PC-3 (cell line): ENCODE measurements around the gene NEBL. TPM values are rescaled to one million over a fixed set of nuclear protein-coding genes. Genes with fewer than 3 reads are reported as not detected.

Experiments
- ATAC-seq: fragments of 200-7000 bp; cut with Tn5 transposase; 2 replicates; pipeline ENCODE4 v1.9.1; 2020; ENCODE audit warnings: mild to moderate bottlenecking, moderate library complexity
- BruUV-seq: library from RNA; stranded (reverse); fragments of 400-500 nt; replicated peaks from 2 replicates; lab custom pipeline; 2021; lab: Mats Ljungman, UMichigan
- CTCF ChIA-PET: fragments of 300-600 bp; sonication (Branson Sonifier 250); formaldehyde crosslinking; loops from one replicate; lab custom pipeline; 2022; ENCODE audit warnings: antibody characterized with exemption; lab: Charles Lee
- POLR2A ChIA-PET: fragments of 300-600 bp; sonication (Branson Sonifier 250); formaldehyde crosslinking; loops from one replicate; lab custom pipeline; 2022; ENCODE audit warnings: antibody characterized with exemption; ENCODE audit not compliant: unreplicated experiment; lab: Charles Lee
- DNase-seq: peaks from one replicate; pipeline ENCODE4 v3.0.0-alpha.2; 2015
- H2AFZ ChIP-seq: fragments of 300-600 bp; sonication (generic); 2 replicates; pipeline ENCODE4 v1.6.0; 2016; ENCODE audit warnings: antibody characterized with exemption, low read length
- H3F3A ChIP-seq: fragments of 300-600 bp; sonication (generic); one replicate; pipeline ENCODE4 v1.6.0; 2017; ENCODE audit warnings: antibody characterized with exemption, low read length, control low read depth, mild to moderate bottlenecking; ENCODE audit not compliant: unreplicated experiment
- H3K27ac ChIP-seq: fragments of 300-600 bp; sonication (generic); 2 replicates; pipeline ENCODE4 v1.5.1; 2016; ENCODE audit warnings: mild to moderate bottlenecking, low read length
- H3K27me3 ChIP-seq: fragments of 300-600 bp; sonication (generic); 2 replicates; pipeline ENCODE4 v1.6.1; 2016; ENCODE audit warnings: low read length, mixed read lengths
- H3K36me3 ChIP-seq: fragments of 300-600 bp; sonication (generic); 2 replicates; pipeline ENCODE4 v1.6.1; 2016; ENCODE audit warnings: low read depth, mixed run types, low read length, mixed read lengths
- H3K4me1 ChIP-seq: fragments of 300-600 bp; sonication (generic); 2 replicates; pipeline ENCODE4 v1.5.1; 2016; ENCODE audit warnings: low read length; ENCODE audit not compliant: insufficient read depth
- H3K4me2 ChIP-seq: fragments of 300-600 bp; sonication (generic); 2 replicates; pipeline ENCODE4 v1.6.0; 2016; ENCODE audit warnings: low read length
- H3K4me3 ChIP-seq: fragments of 300-600 bp; sonication (generic); 2 replicates; pipeline ENCODE4 v1.5.1; 2016; ENCODE audit warnings: mild to moderate bottlenecking, low read length, mixed read lengths
- H3K79me2 ChIP-seq: fragments of 300-600 bp; sonication (generic); 2 replicates; pipeline ENCODE4 v1.6.1; 2017; ENCODE audit warnings: low read length, mixed read lengths
- H3K9ac ChIP-seq: fragments of 300-600 bp; sonication (generic); 2 replicates; pipeline ENCODE4 v1.6.0; 2016; ENCODE audit warnings: mild to moderate bottlenecking, low read length
- H3K9me2 ChIP-seq: fragments of 300-600 bp; sonication (generic); replicated peaks from 2 replicates; pipeline ENCODE4 v1.6.1; 2016; ENCODE audit warnings: mixed run types, low read length, mixed read lengths
- H3K9me3 ChIP-seq: fragments of 300-600 bp; sonication (generic); 2 replicates; pipeline ENCODE4 v1.6.1; 2016; ENCODE audit warnings: low read length, mixed read lengths
- H4K20me1 ChIP-seq: fragments of 300-600 bp; sonication (generic); 2 replicates; pipeline ENCODE4 v1.6.1; 2016; ENCODE audit warnings: low read length, mixed read lengths
- CTCF ChIP-seq: fragments of 300-600 bp; sonication (generic); conservative IDR thresholded peaks from 2 replicates; pipeline ENCODE4 v1.5.1; 2017; ENCODE audit warnings: antibody characterized with exemption, low read depth, mild to moderate bottlenecking, low read length
- EZH2 ChIP-seq: fragments of 300-600 bp; sonication (generic); IDR thresholded peaks from one replicate; pipeline ENCODE4 v1.6.1; 2017; ENCODE audit warnings: antibody characterized with exemption, mild to moderate bottlenecking, low read length; ENCODE audit not compliant: unreplicated experiment
- EZH2phosphoT487 ChIP-seq: fragments of 300-600 bp; sonication (generic); IDR thresholded peaks from 2 replicates; pipeline ENCODE4 v1.6.1; 2018; ENCODE audit warnings: mild to moderate bottlenecking, antibody characterized with exemption, low read length, borderline replicate concordance
- intact Hi-C: fragments of 100-400 bp; cut with micrococcal nuclease; formaldehyde crosslinking; loops from 2 replicates; pipeline ENCODE4 v1.9.0; 2023
- total RNA-seq: library from RNA; depleted of rRNA; stranded (reverse); fragments of >200 nt; gene quantifications from 2 replicates; pipeline ENCODE4 v1.2.3, GENCODE V29; 2014

The NEBL gene
- total RNA-seq, 1 experiment from 2014 or later: 14.7 TPM

- 0 out of 2 replicates have a peak, but pooled peaks cover 8% of the 10 kb centered on the region for H3K36me3 ChIP-seq
- H3K4me2 ChIP-seq: no peak overlapping the region
- no peaks in the 10 kb centered on the region for H3K4me1 ChIP-seq
- no peak overlapping the region for H3K9ac ChIP-seq
- H3F3A ChIP-seq: no peaks in the 10 kb centered on the region
- no peak for DNase-seq
- no peak overlapping the region for H3K27ac ChIP-seq
- no peak for ATAC-seq
- H3K4me3 ChIP-seq: no peak overlapping the region
- H3K79me2 ChIP-seq: no peaks in the 10 kb centered on the region
- H3K27me3 ChIP-seq: no peaks in the 10 kb centered on the region
- TF ChIP-seq CTCF: no peak
- no peak for TF ChIP-seq EZH2
- TF ChIP-seq EZH2phosphoT487: no peak
- no peaks in the 10 kb centered on the region for H4K20me1 ChIP-seq
- no peaks in the 10 kb centered on the region for H3K9me2 ChIP-seq
- H3K9me3 ChIP-seq: no peaks in the 10 kb centered on the region
- CTCF ChIA-PET: no interaction called here
- H2AFZ ChIP-seq: no peak overlapping the region
- no TSS peak for BruUV-seq
- POLR2A ChIA-PET: no interaction called here
- intact Hi-C loops: no loop called here
These were observed 44.8 kb downstream of the NEBL start for GRCh38 chr10:20852303-20852702.

GRCh38 chr10:20847512-20847911 lies 49.6 kb downstream of the NEBL start:
- H3K4me3 ChIP-seq: no peak overlapping the region
- no peaks in the 10 kb centered on the region for H3K4me1 ChIP-seq
- H3F3A ChIP-seq: no peaks in the 10 kb centered on the region
- H3K4me2 ChIP-seq: no peak overlapping the region
- no peaks in the 10 kb centered on the region for H3K9me2 ChIP-seq
- H3K27me3 ChIP-seq: no peaks in the 10 kb centered on the region
- no peak overlapping the region for H2AFZ ChIP-seq
- no peaks in the 10 kb centered on the region for H4K20me1 ChIP-seq
- ATAC-seq (no peak), DNase-seq (no peak)
- H3K27ac ChIP-seq: no peak overlapping the region
- ChIA-PET POLR2A (no interaction called here), CTCF (no interaction called here)
- H3K36me3 ChIP-seq: 0 out of 2 replicates have a peak, but pooled peaks cover 8% of the 10 kb centered on the region
- intact Hi-C loops: no loop called here
- no peak overlapping the region for H3K9ac ChIP-seq
- no peaks in the 10 kb centered on the region for H3K79me2 ChIP-seq
- H3K9me3 ChIP-seq: no peaks in the 10 kb centered on the region
- no TSS peak for BruUV-seq
- TF ChIP-seq EZH2 (no peak), CTCF (no peak), EZH2phosphoT487 (no peak)

GRCh38 chr10:20846263-20846662 lies 50.8 kb downstream of the NEBL start:
- intact Hi-C loops: no loop called here
- DNase-seq: no peak
- no peaks in the 10 kb centered on the region for H4K20me1 ChIP-seq
- no peak overlapping the region for H3K4me3 ChIP-seq
- no TSS peak for BruUV-seq
- H3K9me2 ChIP-seq: no peaks in the 10 kb centered on the region
- H3K9me3 ChIP-seq: no peaks in the 10 kb centered on the region
- no peak overlapping the region for H3K27ac ChIP-seq
- H3K36me3 ChIP-seq: 0 out of 2 replicates have a peak, but pooled peaks cover 8% of the 10 kb centered on the region
- H3K27me3 ChIP-seq: no peaks in the 10 kb centered on the region
- no peak for ATAC-seq
- H3K9ac ChIP-seq: no peak overlapping the region
- H3K79me2 ChIP-seq: no peaks in the 10 kb centered on the region
- H3F3A ChIP-seq: no peaks in the 10 kb centered on the region
- no peak overlapping the region for H3K4me2 ChIP-seq
- H2AFZ ChIP-seq: no peak overlapping the region
- TF ChIP-seq EZH2phosphoT487: no peak
- TF ChIP-seq CTCF: no peak
- no peak for TF ChIP-seq EZH2
- no peaks in the 10 kb centered on the region for H3K4me1 ChIP-seq
- POLR2A ChIA-PET: no interaction called here
- CTCF ChIA-PET: no interaction called here
